Anterior cingulate cortex (tissue), 58 donors: ENCODE measurements around the gene WIZ.
A peak's percentile ranks its signal among the peaks of the same experiment; 100 is the strongest.

Experiments used
- DNase-seq, 58 donors: peaks; one replicate each; lab custom pipeline; 2025; lab: John Stamatoyannopoulos, UW

The WIZ gene

GRCh38 chr19:15468675-15469512, 19.1 kb upstream of the WIZ start:
- no peak for DNase-seq

- DNase-seq: no peak
Observed at GRCh38 chr19:15467734-15468214, 18.0 kb upstream of the WIZ start.

DNA sequence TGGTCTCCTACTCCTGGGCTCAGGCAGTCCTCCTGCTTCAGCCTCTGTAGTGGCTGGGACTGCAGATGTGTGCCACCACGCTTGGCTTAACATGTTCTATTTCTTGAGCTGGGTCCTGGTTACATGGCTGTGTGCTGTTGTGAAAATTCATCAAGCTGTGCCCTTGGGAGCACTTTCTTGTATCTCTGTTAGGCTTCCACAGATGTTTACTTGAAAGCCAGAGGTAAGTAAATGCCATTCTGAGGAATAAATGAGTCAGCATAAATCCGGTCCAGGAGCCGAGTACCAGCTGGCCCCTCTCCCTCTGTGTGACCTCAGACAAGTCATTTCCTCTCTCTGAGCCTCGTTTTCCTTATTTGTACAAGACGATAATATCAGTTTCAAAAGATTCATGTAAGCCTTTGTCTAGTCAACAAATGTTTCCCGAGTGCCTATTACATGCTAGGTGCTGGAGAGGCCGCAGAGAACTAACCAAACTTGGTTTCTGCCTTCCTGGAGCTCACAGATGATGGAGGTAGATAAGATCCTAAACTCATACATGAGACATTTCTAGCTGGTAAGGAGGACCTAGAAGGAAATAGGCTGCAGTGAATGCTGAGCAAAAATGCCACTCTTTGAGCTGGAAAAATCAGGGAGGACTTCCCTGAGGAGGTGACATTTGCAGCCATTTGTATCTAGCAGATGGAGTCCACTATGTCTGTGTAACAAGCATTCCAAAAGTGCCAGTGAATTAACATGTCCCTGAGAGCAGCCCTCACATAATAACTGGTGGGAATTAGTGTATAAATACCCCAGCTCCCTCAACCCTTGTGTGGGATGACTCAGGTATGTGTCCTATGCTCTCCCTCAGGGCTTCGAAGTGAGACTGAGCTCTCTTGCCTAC, 17.3 kb upstream of the WIZ start:
- no peak for DNase-seq

- peak in 2 of 58 donors; percentile 6 to 10 for DNase-seq
Observed at GRCh38 chr19:15464394-15465385, 14.9 kb upstream of the WIZ start, which contains the start of gene RASAL3. TSS of gene RASAL3 (minus strand) at chr19:15464544. CDS start at chr19:15464358, 186 bp downstream.

GRCh38 chr19:15463861-15464371, 14.2 kb upstream of the WIZ start:
- DNase-seq: peak in 3 of 58 donors; percentile 5 to 25 (median 8)

DNA sequence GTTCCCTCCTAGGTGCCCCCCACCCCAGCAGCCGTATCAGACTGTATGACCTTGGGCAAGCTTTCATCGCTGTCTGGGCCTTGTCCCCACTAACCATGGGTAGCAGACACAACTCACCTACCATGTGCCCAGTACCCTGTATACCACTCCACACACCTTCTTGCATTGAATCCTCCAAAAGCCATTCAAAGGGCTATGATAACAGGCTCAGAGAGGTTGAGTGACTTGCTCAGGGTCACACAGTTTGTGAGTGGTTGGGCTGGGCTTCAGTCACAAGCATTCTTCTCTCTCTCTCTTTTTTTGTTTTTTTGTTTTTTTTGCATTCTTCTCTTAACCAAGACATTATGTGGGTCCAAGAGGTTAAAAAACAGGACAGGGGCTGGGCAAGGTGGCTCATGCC, 11.9 kb upstream of the WIZ start:
- no peak for DNase-seq

DNA sequence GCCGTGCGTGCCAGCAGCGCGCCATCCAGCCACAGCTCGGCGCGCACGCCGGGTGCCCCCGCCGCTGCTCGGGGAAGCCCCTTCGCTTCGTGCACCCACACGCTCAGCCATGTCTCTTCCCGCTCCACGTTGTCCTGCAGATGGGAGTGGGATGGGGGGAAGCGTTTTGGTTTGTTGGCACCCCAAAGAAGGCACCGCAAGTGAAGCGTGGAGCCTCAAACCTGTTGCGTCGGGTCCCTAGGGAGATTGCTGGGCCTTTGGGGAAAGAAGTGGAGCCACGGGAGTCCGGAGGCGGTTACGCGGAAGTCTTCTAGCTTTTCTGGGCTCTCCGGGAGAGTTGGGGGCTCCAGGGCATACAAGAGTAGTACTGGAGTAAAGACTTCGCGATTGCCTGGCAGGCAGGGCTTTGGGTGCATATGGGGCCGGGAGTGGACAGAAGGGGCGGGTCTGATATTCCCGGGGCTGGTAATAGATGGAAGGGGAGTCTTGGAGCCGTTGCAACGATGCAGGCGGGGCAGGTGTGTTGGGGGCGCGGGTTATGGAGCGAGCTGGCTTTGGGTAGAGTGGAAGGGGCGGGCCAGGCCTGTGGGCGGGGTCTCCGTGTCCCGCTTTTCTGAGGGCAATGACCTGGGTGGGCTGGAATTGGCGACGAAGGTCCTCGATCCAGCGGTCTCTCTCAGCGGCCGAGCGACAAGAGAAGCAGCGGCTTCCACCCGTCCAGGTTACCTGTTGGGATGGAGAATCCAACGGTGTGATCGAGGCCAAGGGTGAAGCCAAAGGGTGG, 8.1 kb upstream of the WIZ start:
- no peak for DNase-seq

DNA sequence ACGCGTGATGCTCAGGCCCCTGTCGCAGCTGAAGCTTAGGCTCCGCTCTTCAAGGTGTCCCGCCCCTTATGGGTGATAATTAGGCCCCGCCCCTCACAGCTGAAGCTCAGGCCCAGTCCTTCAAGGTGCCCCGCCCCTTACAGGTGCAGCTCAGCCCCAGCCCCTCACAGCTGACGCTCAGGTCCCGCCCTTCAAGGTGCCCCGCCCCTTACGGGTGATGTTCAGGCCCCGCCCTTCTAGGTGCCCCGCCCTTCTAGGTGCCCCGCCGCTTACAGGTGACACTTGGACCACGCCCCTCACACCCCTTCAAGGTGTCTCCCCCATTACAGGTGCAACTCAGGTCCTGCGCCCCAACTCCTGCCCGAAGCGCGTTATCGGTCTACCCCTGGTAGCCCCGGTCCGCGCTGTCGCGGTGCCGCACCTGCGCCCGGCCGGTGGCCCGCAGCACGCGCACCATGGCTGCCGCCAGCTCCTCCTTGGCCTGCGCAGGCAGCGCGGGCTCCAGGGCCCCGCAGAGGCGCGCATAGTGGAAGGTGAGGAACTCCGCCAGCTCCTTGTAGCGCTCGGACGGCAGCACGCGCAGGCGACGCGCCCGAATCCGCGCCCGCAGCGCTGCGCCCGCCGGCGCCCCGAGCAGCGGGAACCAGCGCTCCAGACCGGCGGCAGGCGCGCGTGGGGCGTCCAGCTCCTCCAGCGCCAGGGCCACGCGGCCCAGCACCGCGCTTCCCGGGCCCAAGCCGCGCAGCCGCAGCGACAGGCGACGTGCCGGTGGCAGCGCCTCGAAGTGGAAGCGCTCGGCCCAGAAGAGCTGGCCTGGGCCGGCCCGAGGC, 7.3 kb upstream of the WIZ start:
- no peak for DNase-seq

DNA sequence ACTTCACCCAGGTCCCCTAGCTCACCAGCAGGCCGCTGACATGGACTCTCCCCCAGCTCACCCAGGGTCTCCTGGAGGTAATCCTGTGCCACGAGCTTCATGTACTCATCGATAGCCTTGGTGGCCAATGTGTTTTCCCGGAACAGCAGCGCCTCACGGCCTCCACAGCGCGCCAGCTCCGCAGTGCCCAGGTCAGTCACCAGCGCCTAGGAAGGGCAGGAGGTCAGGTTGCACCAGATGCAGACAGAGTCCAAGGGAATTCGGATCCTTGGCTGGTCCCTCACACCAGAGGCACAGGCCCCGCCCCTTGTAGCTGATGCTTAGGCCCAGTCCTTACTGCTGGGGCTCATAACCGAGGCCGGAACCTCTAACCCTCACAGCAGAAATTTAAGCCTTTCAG, 6.7 kb upstream of the WIZ start:
- no peak for DNase-seq

DNA sequence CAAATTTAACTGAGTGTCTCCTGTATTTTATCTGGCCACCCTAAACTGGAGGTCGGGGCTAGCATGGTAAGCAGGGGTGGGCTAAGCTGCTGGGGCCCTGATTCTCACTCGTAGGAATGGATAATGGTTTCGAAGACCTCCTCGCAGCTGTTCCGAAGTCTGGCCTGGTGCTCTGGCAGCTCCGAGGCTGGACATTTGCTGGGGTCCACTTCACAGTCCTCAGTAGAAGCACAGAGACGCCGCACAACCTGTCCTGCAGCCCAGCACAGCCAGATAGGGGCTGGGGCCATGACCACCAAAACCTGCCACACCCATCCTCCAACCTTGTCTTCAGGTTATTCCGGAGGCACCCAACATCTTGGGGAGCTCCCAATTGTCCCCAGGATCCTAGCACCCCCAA, 6.2 kb upstream of the WIZ start:
- DNase-seq: no peak

- no peak for DNase-seq
Observed at GRCh38 chr19:15453906-15454860, 4.4 kb upstream of the WIZ start.

DNA sequence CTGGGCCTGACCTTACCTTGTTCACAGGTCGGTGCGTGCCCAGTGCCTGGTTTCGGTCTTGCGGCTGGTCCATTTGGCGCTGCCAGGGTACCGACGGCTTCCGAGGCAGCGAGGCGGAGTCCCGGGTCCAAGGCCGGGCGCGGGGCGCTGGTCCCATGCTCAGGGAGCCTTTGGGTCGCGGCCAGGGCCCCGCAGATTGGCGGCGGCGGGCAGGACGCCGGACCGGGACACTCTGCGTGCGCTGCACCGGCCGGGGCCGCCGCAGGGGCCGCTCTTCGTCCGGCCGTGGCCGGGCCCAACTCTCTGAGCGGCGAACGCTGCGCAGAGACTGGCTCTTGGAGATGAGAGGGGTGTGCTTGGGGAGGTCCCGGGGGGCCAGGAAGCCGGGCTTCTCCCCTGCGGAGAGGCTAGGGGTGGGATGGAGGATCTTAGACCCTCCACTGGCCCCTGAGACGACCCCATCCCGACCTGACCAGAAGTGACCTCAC, 3.4 kb upstream of the WIZ start:
- no peak for DNase-seq

DNA sequence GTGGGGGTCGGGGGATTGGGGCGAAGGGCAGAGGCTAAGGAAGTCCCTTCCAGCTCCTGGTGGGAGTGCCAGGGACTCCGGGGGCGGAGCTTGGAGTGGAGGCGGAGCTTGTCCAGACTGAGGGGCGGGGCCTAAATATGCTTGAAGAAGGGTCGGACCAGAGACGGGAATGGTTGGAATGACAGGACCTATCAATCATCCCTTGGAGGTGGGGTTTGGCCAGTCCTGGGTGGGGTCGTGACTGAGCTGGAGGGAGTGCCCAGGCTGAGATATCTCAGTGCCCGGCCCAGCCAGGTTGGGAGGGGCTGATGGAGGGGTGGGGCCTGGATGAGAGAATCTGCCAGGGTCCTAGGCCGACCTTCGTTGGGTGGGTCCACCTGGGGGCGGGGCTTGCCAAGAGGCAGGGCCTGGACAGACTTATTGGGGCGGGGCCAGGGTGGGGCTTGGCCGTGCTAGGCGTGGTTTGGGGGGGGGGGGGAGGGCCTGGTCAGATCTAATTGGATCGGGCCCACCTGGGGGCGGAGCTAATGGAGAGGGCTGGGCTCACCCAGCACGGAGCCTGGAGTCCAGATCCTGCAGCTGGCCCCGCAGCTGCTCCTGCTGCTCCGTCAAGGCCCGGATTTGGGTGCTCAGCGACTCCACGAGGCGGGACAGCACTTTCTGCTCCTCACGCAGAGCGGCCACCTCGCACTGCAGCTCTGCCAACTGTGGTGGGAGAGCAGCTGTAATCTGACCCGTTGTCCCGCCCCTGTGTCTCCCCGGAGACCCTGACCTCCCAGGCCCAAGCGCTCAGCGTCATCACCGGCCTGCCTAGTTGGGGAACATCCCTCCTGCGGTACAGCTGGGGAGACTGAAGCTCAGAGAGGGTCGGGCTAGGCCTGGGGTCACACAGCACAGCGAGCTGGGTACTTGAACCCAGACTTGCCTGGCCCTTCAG, 2.6 kb upstream of the WIZ start:
- DNase-seq: peak in 24 of 58 donors; percentile 1 to 62 (median 28)

DNA sequence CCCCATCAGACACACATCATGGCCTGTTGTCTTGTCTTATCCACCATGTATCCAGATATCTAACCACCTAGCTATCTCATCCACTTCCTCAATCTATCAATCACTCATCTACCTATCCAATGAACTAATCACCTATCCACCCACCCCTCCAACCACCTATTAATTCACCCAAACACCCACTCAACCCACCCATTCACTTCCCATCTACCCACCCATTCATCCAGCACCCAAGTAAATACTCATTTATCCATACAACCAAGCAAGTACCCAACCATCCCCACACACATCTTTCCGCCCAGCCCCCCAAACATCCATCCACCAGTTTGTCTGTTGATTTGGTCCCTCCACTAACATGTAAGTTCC, 753 bp upstream of the WIZ start:
- no peak for DNase-seq

GRCh38 chr19:15448778-15449619, 757 bp downstream of the WIZ start:
- peak in 1 of 58 donors; percentile 38 for DNase-seq
